ENCODE data around the gene FBXL16. TPM values are rescaled to one million over a fixed set of nuclear protein-coding genes. Genes with fewer than 3 reads are reported as not detected.

The FBXL16 gene
- polyA plus RNA-seq, 1 donor: 0.34 TPM

DNA sequence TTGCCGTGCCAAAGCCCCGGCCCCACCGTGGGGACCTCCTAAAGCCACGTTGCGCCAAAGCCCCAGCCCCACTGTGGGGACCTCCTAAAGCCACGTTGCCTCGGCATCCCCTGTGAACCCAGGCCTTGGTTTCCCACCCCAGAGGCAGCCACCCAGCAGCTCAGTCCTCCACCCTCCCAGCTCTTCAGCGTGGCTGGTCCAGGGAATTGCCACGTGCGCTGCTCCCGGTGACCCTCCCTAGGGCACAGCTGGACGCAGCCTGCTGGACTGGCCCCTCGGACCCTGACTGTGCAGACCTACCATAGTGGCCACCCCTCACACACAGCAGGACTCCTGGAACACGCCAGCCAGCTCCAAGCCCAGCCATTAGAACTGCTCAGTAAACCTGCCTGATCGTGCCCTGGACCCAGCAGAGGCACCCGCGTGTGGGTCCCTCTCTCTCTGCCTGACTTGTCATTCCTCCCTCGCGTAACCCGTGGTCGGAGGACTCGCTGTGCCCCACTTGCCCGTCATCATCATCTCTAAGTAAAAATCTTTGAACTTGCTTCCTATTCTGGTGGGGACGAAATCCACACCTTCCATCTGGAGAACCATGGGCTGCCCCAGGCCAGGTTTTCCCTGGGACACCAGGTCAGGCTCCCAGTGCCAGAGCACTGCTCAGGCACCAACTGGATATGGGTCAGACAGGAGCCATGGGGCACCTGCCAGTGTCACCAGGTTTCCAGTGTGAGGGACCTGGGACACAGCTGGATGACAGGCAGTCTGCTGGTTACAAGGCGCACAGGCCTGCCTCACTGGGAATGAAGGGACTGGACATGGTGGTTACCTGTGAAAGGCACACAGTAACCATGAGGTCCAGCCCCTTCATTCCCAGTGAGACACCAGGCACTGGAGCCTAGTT lies 29.6 kb upstream of the FBXL16 start:
- no peak for DNase-seq (ENCODE audit: low read depth)

DNA sequence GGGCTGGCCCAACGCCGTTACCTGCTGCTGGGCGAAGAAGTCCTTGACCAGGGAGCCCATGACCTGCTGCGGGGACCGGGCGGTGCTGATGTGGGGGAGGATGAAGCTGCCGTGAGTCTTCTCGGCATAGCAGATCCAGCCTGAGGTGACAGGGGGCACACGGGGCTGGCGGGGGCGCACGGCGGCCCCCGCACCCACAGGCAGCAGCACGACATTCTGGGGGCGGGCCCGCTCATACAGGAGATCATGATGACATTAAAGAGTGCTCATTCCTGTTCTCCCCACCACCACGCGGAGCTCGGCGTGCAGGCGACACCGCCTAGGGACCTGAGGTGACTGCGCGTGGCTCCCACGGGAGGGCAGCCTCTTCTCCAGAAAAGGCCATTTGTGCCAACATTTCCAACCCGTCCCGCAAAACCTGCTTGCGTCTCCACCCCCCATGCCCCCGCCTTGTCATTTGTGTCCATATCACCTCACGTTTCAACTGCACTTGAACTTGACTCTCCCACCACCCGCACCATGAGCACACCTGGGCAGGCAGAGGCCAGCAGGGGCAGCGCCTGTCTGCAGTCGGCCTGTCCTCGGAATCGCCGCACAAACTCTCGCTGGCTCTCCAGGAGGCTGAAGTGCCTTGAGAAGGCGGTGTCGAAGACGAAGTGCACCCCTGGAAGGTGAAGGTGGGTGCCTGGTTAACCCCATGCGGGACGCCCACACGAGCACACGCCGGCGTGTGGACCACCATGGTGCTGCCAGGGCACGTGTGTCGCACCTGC lies 28.8 kb upstream of the FBXL16 start:
- no peak for DNase-seq (ENCODE audit: low read depth)

DNA sequence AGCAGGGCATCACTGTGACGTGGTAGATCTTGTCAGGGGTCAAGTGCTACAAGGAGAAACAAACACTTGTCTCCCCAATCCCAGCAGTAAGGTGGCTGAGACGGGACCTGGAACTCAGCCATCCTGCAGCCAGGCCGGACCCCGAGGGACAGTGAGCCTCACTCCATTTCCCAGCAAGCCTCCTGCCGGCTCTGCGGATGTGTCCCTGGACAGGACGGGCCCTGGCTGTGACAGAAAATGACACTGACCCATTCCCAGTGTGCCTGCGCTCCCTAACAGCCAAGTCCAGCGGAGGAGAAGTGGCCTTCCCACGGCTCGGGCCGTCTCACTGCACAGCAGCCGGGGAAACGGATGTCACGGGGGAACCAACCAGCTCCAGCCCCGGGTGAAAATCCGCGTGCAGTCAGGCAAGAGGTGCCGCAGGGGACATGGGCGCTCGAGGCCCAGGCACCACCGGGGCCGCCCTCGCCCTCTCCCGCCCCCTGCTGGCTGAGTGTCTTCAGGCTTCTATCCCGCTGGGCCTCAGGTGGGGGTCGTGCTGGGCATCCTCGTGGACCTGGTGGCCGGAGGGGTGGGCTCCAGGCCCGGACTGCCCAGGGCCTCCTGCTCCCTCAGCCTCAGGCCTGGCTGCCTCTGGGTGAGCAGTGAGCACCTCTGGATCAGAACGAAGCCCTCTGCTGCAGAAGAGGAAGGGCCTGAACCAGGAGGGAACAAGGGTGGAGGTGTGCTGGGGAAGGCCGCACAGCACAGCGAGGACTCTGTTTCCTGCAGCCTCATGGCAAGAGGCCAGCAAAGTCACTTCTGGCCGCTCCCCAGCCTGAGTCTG lies 28.0 kb upstream of the FBXL16 start:
- no peak for DNase-seq (ENCODE audit: low read depth)

DNA sequence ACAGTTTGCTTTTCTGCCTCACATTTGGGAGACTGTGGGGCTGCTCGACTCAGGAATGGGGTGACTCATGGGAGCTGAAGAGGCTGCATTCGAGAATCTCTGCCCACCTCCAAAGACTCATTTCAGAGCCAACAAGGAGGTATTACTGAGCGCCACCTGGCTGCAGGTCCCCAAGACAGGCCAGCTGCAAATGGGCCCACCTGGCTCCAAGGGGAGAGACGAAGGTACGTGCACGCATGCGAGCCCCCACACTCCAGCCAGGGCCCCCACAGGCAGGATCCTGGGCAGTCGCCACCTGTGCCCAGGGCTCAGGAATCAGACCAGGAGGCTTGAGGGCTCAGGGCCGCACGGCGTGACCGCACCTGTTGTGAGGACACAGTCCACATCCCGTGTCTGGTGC lies 27.3 kb upstream of the FBXL16 start:
- no peak for DNase-seq (ENCODE audit: low read depth)

DNA sequence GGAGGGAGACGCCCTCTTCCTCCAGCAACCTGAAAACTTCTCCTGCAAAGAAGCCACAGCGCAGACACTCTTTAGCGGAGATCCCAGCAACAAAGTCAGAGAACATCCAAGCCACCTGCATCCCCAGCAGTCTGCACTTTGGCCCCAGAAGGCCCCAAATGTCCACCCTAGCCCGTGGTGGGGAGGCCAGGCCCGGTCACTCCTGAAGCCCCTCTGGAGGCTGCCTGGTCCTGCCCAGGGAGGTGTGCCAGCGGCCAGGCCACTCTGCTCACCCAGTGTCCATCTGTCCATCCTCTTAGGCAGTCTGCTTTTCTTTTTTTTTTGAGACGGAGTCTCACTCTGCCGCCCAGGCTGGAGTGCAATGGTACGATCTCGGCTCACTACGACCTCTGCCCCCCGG lies 26.7 kb upstream of the FBXL16 start:
- DNase-seq (ENCODE audit: low read depth): no peak

DNA sequence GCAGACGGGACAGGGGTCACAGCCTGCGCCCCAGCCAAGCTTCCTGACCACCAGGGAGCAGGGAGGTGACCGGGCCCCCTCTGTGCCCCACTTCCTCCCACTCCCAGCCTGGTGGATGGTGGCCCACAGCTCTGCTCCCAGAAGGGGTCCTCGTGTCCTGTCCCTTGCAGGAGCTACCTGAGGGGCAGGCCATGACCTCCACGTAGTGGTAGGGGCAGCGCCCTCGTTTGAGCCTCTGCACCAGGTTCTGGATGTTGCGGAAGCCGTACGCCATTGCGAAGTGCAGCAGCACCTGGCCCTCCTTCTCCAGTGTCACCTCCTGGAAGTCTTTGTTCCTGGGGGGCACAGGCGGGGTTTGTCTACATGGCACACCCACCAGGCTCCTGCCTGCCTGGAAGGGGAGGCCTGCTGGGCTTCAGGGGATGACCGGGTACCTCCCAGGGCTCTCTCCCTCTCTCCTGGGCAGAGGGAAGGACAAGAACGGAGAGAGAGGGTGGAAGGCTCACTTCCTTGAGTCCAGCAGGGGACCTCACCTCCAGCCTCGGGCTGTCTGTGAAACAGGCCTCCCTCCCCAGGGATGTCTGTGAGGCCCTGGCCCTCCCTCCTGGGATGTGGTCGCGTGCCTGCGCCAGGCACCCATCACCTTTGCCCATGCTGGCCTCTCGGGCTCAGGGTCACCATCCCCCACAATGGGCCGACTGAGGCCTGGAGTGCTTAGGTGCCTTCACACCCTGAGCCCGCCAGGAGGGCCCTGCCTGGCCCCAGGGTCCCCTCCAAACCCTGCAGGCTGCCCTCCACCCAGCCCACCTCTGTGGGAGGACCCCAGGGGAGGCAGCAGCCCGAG lies 25.3 kb upstream of the FBXL16 start:
- no peak for DNase-seq (ENCODE audit: low read depth)

DNA sequence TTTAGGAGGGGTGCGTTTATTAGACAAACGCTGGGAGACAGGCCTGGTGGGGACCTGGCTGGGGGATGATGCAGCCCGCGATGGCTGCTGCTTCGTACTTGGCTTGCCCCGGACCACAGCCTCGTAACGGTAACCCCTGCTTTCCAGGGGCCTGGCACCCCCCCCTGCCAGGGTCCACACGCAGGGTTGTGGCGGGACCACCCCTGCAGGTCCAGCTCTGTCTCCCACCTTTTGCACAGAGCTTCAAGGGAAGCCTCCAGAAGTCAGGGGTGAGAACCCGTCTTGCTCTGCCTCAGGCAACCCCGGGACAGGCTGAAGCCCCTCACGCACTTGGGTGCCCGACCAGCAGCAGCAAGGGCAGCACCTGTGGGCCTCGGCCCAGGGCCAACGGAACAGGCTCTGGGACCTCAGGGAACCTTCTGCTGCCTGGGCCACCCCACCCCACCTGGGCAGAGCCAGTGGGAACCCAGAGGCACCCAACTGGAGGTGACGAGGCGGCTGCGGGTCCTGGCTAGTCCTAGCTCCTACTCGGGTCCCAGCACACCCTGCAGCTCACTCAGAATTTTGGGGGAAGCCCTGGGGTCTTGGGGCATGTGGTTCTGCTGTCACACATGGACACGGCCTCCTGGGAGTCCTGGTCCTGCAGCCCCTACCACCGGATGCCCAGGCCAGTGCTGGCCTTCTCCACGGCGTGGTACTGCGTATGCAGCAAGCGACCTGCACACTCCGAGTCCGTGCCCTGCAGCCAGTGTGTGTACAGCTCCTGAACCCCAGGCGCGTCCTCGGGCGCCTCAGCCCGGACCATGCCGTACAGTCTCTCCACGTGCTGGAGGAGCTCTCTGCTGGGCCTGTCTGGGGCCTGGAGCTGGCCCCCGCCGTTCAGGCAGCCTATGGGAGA lies 24.4 kb upstream of the FBXL16 start:
- no peak for DNase-seq (ENCODE audit: low read depth)

DNA sequence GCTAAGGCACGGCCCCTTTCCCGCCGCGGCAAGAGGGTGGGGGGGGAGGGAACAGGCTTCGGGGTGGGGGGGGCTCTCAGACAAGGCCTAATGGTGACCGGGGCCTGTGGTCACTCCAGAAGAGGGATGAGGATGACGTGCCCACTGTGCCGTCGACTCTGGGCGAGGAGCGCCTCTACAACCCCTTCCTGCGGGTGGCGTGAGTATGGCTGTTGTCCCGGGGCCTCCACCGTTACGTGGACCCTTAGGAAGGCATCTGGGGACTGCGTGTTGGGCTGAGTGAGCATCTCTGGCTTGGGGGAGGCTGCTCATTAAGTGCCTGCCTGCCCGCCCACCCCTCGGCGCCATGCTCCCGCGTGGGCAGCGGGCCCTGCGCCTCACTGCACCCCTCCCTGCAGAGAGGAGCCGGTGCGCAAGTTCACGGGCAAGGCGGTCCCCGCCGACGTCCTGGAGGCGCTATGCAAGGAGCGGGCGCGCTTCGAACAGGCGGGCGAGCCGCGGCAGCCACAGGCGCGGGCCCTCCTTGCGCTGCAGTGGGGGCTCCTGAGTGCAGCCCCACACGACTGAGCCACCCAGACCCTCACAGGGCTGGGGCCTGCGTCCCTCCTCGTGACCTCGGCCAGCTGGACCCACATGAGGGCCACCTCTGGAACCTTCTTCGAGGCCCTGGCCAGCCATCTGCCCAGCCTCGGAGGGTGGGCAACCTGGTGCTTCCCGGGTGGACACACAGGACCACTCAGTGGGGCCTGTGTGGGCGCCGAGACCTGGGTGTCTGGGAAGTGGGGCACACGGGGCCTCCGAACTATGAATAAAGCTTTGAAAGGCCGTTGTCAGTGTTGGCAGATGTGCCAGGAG lies 23.5 kb upstream of the FBXL16 start:
- no peak for DNase-seq (ENCODE audit: low read depth)

DNA sequence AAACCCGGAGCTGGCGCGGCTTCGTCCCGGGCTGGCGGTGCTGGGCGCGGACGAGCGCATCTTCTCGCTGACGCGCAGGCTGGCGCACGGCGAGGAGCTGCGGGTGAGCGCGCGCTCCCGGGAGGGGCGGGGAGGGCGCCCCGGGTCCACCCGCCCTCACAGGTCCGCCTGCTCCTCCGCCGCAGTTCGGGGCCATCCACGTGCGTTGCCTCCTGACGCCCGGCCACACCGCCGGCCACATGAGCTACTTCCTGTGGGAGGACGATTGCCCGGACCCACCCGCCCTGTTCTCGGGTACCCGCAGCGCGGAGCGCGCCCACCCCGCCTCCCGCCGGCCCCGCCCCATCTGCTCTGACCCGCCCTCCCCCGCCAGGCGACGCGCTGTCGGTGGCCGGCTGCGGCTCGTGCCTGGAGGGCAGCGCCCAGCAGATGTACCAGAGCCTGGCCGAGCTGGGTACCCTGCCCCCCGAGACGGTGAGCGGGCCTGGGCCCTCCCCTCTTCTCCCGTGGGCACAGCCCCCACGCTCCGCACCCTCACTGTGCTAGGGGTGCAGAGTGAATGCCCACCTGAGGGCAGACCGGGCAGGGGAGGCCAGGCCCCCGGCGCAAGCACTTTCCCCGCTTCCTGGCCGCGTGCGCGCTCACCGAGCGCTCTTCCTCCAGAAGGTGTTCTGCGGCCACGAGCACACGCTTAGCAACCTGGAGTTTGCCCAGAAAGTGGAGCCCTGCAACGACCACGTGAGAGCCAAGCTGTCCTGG lies 22.7 kb upstream of the FBXL16 start:
- no peak for DNase-seq (ENCODE audit: low read depth)

DNA sequence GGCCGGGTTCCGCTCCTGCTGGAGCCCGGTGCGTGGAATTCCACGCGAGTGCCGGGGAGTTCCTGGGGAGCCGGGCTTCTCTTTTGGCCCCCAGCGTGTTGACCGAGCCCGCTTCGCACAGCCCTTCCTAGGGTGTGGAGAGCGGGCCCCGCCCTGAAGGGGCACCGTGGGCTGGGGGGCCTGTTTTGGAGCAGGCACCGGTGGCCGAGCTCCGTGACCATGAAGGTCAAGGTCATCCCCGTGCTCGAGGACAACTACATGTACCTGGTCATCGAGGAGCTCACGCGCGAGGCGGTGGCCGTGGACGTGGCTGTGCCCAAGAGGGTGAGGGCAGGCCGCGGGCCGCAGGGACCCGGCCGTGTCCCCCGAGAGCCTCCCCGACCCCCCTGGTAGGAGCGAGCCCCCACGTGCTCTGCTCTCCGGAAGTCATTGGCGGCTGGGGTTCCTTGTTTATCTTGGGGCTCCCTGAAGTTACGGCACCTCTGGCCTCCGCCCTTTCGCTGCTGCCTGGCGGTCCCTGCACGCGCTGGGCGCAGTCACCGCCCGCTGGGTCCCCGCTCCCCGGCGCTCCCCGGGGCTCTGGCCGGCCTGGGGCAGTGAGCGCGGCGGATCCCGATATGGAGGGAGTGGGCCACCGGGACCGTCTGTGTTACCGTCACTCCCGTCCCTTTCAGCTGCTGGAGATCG lies 21.8 kb upstream of the FBXL16 start:
- no peak for DNase-seq (ENCODE audit: low read depth)

DNA sequence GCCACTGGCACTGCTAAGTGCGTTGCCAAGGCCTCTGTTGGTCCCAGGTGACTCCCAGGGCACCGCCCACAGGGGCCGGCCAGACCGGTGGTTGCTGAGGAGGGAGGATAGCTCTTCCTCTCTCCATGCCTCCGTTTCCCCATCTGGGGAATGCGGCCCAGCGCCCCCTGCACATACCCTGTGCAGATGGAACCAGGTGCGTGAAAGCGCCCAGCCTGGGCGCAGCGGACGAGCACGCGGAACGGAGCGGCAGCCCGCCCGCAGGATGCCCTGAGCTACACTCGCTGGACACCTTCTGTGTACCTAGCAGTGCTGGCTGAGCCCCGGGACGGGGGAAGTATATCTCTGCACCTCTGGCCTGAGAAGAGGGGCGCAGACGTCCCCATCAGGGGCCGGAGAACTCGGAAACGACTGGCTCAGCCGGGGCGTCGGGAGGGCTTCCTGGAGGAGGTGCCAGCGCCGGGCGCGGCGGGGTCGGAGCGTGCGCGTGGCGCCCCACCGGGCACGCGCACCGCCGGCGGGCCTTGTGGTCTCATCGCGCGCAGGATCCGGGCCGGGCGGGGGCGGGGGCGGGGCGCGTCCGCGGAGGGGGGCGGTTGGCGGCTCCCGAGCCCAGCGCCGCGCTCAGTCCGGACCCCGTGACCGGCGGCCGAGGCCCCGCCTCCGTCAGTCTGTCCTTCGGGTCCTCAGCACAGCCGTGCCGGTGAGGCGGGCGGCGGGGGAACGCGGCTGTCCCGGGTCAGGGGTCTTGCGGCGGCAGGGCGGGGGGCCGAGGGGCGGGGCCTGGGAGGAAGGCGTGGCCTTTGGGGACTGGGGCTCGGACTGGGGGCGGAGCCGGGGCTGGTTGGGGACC lies 21.1 kb upstream of the FBXL16 start, which contains the start of the genes CCDC78 and HAGHL:
CCDC78 (minus strand) TSS at position 6 of the 853 bp plus-strand sequence. CDS start 76 bp downstream, outside the sequence.
HAGHL (plus strand) TSS at position 669 of the 853 bp plus-strand sequence. CDS start 404 bp downstream, outside the sequence.
- DNase-seq (ENCODE audit: low read depth): no peak

DNA sequence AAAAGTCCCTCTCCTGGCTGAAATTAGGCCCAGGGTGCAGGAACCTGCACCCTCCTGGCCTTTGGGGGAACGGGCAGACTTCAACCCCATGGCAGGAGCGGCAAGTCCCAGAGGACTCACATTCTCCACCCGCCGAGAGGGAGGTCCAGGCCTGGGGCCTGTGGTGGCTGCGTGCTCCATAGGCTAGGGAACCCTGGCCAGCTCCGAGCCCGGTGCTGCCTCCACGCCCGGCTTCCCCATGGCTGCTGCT lies 20.5 kb upstream of the FBXL16 start:
- DNase-seq (ENCODE audit: low read depth): no peak

DNA sequence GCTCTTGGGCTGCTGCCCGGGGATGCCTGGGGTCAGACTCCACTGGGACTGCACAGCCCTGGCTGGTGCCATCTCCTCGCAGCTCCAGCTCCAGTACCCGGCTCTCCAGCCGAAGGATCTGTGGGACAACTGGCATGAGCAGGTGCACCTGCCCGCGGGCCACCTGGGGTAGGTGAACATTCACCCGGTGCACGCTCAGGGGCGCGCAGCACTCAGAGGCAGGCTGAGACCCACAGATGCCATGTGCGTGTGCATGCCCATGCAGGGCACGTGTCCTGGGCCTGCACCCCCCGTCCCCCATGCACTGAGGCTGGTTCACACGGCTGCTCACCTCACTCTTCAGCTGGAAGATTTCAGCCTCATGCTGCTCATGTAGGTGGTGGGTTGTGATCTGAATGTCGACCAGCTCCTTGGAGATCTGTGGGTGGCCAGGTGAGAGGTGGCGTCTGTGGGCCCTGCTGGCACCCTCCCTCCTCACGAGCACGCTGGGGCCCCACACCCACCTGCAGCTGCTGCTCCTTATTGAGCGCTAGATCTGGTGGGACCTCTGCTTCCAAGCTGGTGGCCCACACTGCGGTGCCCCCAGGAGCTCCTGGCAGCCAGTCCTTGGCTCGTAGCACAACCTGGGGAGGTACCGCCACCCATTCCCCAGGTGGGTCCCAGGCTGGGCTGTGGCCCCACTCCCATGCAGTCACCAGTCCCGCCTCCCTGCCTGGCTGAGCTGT lies 20.0 kb upstream of the FBXL16 start:
- DNase-seq (ENCODE audit: low read depth): no peak

DNA sequence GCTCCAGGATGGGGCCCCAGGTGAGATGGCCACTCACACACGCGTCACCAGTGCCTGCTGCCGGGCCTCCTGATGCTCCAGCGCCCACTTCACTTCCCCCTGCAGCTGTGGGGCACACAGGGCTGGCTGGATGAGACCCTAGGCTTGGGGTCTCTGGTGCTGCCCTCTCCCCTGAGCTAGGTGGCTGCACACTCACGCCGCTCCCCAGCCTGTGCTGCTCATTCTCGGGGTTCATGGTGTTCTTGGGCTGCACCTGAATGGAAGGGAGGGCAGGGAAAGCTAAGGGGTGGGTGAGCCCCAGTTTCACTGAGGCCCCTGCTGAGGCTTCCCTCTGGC lies 19.4 kb upstream of the FBXL16 start:
- DNase-seq (ENCODE audit: low read depth): no peak

DNA sequence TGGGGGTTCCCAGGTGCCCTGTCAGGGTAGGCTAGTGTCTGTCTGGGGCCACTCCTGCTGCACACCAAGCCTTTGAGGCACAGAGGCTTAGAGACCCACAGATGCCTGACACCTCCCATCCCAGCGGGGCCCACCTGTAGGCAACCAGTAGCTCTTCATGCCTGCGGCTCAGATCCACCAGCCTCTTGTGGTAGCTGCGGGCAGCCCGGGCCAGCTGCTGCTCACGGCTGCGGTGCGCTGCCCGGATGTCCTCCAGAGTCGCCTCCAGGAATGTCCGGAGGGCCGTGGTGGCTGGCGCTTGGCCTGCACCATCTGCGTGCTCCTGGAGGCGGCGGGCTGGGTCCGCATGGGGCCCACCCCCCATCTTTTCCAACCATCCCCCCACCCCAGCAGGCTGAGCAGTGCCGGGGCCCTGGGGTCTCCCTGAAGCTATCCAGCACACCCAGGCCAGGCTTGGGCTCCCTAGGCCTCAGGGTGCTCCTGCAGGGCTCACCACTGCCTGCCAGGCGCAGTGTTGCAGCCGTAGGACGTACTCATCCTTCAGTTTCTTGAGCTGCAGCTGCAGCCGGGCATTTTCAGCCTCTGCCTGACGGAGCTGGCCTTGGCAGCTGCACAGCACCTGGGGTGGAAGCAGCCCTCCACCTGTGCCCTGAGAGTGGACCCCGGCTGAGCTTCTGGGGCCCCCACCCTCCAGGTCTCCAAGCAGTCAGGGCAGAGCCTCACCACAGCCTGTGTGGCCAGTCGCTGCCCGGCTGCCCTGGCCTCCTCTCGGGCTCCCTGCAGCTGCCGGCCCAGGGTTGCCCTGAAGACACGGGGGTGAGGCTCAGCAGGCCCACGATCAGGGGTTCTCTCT lies 18.8 kb upstream of the FBXL16 start:
- DNase-seq (ENCODE audit: low read depth): no peak

Data from forelimb muscle (tissue), 1 donor.